Measurements from ENCODE around the gene RUNX2. TPM values are rescaled to one million over a fixed set of nuclear protein-coding genes. Genes with fewer than 3 reads are reported as not detected.

The RUNX2 gene
- total and polyA plus RNA-seq, 10 of the 15 experiments (the other 5 are each of a cell fraction or from before 2014, with no cell fraction given): 0.01 to 0.77 (median 0.15) TPM; not detected in 3

GRCh38 chr6:45300736-45301135, 27.4 kb upstream of the RUNX2 start (continued):
- TF ChIP-seq SKIL (IDR thresholded peaks at IDR 0.05; ENCODE audit: low read depth, poor library complexity, severe bottlenecking) (no peak), HDGF (IDR thresholded peaks at IDR 0.05) (no peak), EGR1 (IDR thresholded peaks at IDR 0.05; ENCODE audit: borderline replicate concordance in 1 of 2, low read depth in 2 of 2, low read length in 2 of 2) (no peak), FOXK2 (IDR thresholded peaks at IDR 0.05) (no peak), CHD4 (IDR thresholded peaks at IDR 0.05) (no peak), IKZF2 (IDR thresholded peaks at IDR 0.05) (no peak), TCF12 (IDR thresholded peaks at IDR 0.05; ENCODE audit: low read depth, low read length) (no peak), CBFB (IDR thresholded peaks at IDR 0.05; ENCODE audit: low read depth) (no peak)
- TF ChIP-seq, protein P1, sequence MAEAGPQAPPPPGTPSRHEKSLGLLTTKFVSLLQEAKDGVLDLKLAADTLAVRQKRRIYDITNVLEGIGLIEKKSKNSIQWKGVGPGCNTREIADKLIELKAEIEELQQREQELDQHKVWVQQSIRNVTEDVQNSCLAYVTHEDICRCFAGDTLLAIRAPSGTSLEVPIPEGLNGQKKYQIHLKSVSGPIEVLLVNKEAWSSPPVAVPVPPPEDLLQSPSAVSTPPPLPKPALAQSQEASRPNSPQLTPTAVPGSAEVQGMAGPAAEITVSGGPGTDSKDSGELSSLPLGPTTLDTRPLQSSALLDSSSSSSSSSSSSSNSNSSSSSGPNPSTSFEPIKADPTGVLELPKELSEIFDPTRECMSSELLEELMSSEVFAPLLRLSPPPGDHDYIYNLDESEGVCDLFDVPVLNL (IDR thresholded peaks at IDR 0.05; ENCODE audit: low read depth, low read length): no peak

DNA sequence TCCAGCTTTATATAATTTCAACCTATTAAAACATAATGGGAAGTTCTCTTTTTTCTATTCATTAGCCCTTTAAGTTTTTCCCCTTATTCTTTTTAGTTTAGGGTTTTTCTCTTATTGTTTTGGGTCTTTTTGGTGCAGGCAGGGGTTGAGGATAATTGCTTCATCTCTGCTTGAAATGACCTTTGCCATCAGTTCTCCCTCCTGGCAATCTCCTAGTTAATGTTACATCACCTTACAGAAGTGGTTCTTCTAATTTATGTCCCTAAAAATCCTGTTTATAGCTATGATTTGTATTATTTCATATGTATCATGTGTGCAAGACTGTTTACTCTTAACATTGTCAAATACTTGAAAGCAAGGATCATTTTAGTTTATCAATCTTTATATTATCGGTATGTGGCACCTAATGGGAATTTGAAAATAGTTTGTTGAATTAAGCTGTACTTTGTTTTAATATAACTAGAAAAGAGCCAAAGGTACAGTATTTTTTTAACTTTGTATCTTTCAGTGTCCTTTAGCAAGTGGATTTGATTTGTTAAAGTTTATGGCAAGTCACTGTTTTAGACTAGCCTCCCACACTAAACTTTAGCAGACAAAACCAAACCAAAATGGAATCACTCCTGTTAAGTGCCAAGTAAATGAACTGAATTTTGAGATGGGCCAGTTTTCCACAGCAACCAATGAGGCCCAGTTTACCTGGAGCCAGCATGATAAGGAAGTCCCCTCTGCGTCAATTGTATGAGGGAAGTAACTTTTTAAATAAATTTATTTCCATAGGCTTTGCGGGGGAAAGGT, 26.6 kb upstream of the RUNX2 start:
- no peaks in the 10 kb centered on the region for H3K36me3 ChIP-seq (ENCODE audit: control insufficient read depth in 2 of 2, insufficient read depth in 2 of 2, low read length in 1 of 2)
- RAD21 ChIA-PET (ENCODE audit: unreplicated experiment): no interaction called here
- in situ Hi-C loops (cut with MboI) (no loop called here), intact Hi-C loops (cut with micrococcal nuclease; ENCODE audit: unreplicated experiment) (no loop called here)
- H3K27me3 ChIP-seq (replicated peaks in 1 of 2; ENCODE audit: control insufficient read depth in 2 of 2, insufficient read depth in 2 of 2, low read length in 1 of 2): no peaks in the 10 kb centered on the region
- H3K79me2 ChIP-seq (ENCODE audit: control insufficient read depth, insufficient read depth, low read length): no peaks in the 10 kb centered on the region
- no peak for FAIRE-seq
- no peaks in the 10 kb centered on the region for H4K20me1 ChIP-seq (ENCODE audit: control insufficient read depth, insufficient read depth)
- POLR2A ChIA-PET: no interaction called here
- CTCF ChIA-PET: interaction anchor here (0.7 kb wide), 1 partner anchor 534 kb away, joined by 3 read pairs; no protein-coding TSS in a partner anchor
- H3K9me3 ChIP-seq (replicated peaks; ENCODE audit: control insufficient read depth, insufficient read depth, low read length): no peaks in the 10 kb centered on the region; the same call in 2 of the 3 replicates
- DNase-seq (ENCODE audit: low read depth, low spot score): no peak
- no peak overlapping the region for H3K27ac ChIP-seq (ENCODE audit: control insufficient read depth, insufficient read depth)
- H3K4me1 ChIP-seq (ENCODE audit: control insufficient read depth, insufficient read depth, low read length): no peaks in the 10 kb centered on the region
- H3K4me3 ChIP-seq: no peak overlapping the region
- ATAC-seq: no peak
- BruUV-seq (replicated peaks): no TSS peak
- no peak overlapping the region for H2AFZ ChIP-seq (ENCODE audit: control insufficient read depth, low read depth, low read length)
- no peak overlapping the region for H3K9ac ChIP-seq (ENCODE audit: control insufficient read depth, insufficient read depth, low read length)
- SMC1A ChIA-PET (ENCODE audit: uncharacterized antibody, unreplicated experiment): interaction anchor here (1.0 to 1.2 kb wide), 3 partner anchors 8 to 20 kb away, joined by 3 to 6 read pairs (median 3); no protein-coding TSS in a partner anchor
- H3K4me2 ChIP-seq (ENCODE audit: control insufficient read depth, insufficient read depth): no peak overlapping the region
- 64% methylated on average over 3 of the region's 3 CpGs for WGBS (ENCODE audit: insufficient coverage, insufficient replicate concordance, low lambda C conversion rate, missing lambda C conversion rate)
- TF ChIP-seq IRF4 (IDR thresholded peaks at IDR 0.05; ENCODE audit: low read depth, low read length) (no peak), POU2F2 (IDR thresholded peaks at IDR 0.05; ENCODE audit: borderline replicate concordance, low read depth, low read length) (no peak), STAT3 (IDR thresholded peaks at IDR 0.05; ENCODE audit: low read depth, low read length) (no peak), TBL1XR1 (IDR thresholded peaks at IDR 0.05; ENCODE audit: low read depth, low read length) (no peak), ZZZ3 (IDR thresholded peaks at IDR 0.05; ENCODE audit: control insufficient read depth, insufficient read length, low read depth) (no peak), SUPT20H (IDR thresholded peaks at IDR 0.05; ENCODE audit: borderline replicate concordance, control insufficient read depth, low read depth, low read length) (no peak), HDAC6 (IDR thresholded peaks at IDR 0.05; ENCODE audit: unreplicated experiment) (no peak)
- TF ChIP-seq, protein P2, sequence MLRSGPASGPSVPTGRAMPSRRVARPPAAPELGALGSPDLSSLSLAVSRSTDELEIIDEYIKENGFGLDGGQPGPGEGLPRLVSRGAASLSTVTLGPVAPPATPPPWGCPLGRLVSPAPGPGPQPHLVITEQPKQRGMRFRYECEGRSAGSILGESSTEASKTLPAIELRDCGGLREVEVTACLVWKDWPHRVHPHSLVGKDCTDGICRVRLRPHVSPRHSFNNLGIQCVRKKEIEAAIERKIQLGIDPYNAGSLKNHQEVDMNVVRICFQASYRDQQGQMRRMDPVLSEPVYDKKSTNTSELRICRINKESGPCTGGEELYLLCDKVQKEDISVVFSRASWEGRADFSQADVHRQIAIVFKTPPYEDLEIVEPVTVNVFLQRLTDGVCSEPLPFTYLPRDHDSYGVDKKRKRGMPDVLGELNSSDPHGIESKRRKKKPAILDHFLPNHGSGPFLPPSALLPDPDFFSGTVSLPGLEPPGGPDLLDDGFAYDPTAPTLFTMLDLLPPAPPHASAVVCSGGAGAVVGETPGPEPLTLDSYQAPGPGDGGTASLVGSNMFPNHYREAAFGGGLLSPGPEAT (IDR thresholded peaks at IDR 0.05; ENCODE audit: low read depth): no peak
- TF ChIP-seq, protein P3, sequence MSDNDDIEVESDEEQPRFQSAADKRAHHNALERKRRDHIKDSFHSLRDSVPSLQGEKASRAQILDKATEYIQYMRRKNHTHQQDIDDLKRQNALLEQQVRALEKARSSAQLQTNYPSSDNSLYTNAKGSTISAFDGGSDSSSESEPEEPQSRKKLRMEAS (IDR thresholded peaks at IDR 0.05; ENCODE audit: low read depth, low read length): no peak
